ENCODE results near the gene RARB.

Gene RARB

GRCh38 chr3:25423780-25424588, 4.1 kb upstream of the RARB start:
- no peak for DNase-seq (ENCODE audit: low spot score)

GRCh38 chr3:25424614-25425013, 3.4 kb upstream of the RARB start:
- DNase-seq (ENCODE audit: low spot score), result no peak

DNA sequence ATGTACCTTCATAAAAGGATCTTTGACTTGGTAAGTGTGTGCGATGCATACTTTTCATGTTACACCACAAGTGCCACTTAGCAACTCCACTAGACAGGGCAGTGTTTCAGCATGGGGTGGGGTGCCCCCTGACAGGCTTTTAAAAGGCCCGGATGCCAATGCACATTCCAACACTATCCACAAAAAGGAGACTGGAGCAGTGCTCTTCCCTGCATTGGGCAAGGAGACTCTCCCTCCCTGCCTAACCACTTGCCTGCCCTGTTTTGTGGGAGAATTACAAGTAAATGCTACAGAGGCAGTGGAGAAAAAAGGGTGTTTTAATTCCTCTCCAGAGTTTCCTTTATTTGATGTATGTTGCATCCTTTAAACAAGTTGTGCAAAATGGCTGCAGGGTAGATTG, 1.7 kb upstream of the RARB start:
- DNase-seq (ENCODE audit: low spot score), result peak; percentile 33

- no peak for DNase-seq (ENCODE audit: low spot score)
Observed at GRCh38 chr3:25427155-25427554, 908 bp upstream of the RARB start.

GRCh38 chr3:25427563-25427941, 511 bp upstream of the RARB start:
- DNase-seq (ENCODE audit: low spot score), result no peak

GRCh38 chr3:25428789-25429335, 799 bp downstream of the RARB start:
- DNase-seq (ENCODE audit: low spot score), result no peak

- DNase-seq (ENCODE audit: low spot score), result no peak
Observed at GRCh38 chr3:25429361-25430286, 1.6 kb downstream of the RARB start.

DNA sequence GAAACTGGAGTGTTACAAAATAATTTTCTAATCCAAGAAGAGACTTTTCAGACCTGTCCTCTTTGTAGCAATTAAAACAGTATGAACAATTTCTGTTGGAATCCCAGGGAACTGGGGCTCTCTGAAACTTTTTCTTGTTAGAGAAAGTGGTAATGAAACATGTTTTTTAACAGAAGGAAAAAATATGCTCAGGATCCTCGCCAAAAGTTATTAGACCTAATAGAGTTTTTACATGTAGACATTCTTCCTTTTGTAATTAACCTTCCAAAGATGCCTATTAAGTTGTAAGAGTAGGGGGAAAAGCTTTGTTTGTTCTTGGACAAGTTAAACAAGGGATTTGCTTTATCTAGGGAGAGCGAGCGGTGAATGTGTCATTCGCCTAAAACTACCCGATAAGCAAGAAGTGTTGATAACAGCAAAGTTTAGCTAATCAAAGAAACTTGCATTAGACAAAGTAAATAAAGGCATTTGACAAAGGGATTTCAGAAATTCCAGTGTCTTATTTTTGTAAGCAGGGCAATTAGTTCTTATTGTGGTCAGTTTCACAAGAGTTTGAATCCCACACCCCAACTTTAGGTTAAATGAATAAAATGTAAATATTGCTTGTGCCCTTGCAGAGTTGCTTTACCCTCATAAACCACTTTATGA, 2.3 kb downstream of the RARB start:
- no peak for DNase-seq (ENCODE audit: low spot score)

- DNase-seq (ENCODE audit: low spot score), result no peak
Observed at GRCh38 chr3:25430935-25431770, 3.1 kb downstream of the RARB start.

DNA sequence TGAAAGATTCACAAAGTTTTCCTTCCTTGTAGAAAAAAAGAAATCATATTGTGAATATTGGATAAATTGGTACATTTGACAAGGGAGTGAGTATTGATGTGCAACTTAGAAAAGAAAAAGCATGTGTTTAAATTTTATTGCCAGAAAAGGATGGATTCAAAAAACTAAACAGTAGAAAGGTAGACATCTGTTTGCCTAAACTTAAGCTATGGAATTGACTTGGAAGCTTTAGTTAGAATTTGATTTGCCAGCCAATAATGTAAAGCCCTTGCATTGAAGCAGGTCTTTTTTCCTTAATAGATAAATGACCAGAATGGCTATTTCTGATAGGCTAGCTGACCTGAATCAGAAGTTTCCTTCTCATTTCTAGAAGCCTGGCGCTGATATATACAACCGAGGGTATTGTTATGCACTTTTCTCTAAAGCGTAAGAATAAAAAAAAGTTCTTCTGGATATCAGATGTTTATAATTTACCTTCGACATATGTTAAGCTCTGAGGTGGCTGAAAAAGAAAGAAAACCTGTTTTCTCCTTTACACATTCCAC, 4.2 kb downstream of the RARB start:
- no peak for DNase-seq (ENCODE audit: low spot score)

DNA sequence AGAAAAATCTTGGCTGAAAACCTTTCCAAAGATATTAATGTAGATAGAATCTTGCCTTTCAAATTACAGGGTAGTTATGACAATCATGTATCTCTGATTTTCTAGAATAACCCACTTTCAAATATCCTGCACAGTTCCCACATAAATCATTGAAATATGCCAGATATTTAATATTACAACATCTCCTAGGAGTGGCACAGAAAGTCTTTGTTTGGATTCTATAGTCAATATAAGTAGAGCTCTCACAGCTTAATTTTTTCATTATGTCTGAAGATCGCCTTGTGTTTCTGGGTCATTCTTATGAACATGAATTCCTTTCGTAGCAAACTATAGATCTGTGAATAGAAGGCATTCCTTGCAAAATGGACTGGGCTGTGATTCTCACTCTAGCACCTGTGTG, 5.0 kb downstream of the RARB start:
- no peak for DNase-seq (ENCODE audit: low spot score)

DNA sequence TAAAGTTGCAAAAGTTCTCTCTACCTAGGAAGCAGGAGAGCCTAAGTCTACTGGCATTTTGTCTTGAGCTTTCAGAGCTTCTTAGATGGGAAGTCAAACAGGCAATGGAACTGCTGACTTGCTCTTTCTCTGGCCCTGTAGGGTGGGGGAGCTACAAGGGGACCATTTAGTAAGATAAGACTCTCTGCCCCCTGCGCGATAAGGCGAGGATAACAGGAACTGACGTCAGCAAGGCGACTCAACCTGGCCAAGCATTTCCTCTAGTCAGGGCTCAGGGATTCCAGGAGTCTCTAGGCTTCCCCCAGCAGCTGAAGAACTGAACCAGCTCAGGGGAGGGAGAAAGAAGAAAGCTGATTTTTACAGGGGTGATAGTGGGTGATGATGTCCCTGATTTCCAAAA, 5.8 kb downstream of the RARB start:
- DNase-seq (ENCODE audit: low spot score), result no peak

- no peak for DNase-seq (ENCODE audit: low spot score)
Observed at GRCh38 chr3:25437953-25438352, 9.9 kb downstream of the RARB start.

DNA sequence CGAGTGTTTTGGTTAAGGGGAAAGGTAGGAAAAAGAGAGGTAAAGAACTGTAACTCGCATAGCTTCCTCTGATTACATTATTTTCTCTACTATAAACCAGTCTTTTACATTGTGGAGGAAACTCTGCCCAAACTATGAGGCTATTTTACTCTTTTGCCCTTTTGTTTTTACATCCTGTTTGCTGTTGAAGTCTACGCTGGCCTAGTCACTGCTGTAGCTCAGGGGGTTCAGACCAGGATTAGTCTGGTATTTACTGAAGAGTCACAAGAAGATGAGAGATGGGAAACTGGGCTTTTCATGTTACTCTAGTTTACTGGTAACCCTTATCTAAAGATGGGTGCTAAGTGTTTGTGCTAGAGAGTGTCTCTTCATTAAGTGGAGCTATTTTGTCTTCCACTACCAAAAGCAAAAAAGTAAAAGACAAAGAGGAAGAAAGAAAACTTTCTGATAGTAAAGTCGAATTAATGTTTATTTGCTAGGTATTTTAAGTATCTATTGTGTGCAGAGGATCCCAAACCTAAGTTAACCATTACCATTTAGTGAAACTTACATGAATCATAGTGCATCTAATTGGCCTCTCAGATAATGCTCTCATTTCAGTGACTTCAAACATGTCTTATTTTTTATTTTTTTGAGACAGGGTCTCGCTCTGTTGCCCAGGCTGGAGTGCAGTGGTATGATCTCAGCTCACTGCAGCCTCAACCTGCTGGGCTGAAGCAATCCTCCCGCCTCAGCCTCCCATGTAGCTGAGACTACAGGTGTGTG, 10.9 kb downstream of the RARB start:
- no peak for DNase-seq (ENCODE audit: low spot score)

GRCh38 chr3:25441234-25441856, 13.3 kb downstream of the RARB start:
- DNase-seq (ENCODE audit: low spot score), result no peak

DNA sequence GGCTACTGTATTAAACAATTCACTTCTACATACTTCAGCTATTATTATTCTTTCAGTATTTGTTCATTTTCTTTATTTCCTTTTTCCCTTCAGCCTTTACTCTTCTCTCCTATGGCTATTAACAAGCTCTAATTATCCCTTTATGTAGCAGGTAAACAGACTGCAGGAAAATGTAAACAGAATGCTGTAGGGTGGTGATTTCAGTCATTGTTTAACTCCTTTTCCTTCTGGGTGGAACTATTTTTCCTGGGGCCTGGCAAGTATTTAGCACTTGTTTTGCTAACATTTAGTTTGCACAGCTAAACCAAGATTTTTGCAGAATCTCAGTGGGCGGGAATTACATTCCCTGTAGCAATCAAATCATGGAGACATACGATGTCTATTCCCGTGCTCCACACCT, 14.4 kb downstream of the RARB start:
- no peak for DNase-seq (ENCODE audit: low spot score)

- DNase-seq (ENCODE audit: low spot score), result no peak
Observed at GRCh38 chr3:25444273-25444672, 16.2 kb downstream of the RARB start.

DNA sequence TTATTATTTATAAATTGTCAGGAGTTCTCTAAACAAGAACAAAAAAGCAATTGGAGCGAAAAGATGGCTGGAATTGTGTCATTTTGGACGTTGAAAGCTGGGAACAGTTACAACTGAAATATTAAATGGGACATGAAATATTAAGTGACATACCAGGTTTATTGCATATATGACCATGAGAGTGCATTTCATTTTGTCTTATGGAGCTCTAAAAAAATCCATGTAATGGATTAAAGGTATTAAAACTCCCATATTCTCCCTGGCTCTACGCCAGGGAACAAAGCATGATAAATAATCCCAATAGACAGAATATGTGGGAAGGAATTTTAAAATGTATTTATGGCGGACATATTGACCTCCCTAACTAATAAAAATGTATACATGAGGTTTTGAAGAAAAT, 17.7 kb downstream of the RARB start:
- DNase-seq (ENCODE audit: low spot score), result no peak

DNA sequence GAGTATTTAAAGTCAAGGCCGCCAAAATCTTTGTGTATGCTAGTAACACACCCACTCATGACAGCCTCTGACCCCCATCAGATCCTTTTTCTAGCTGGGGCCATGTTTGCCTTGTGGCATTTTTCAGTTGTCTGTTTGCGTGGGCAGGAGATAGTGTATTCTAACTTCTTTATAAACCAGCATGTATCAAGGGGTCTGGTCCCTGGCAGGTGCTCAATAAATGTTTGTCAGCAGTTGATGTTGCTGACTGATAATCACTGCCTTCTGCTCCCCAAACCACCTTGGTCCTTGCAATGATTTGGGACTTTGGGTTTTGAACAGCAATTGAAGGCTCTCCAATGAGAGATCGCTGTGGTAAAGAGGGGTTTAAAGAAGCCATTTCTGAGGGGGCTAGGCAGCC, 19.2 kb downstream of the RARB start:
- no peak for DNase-seq (ENCODE audit: low spot score)

DNA sequence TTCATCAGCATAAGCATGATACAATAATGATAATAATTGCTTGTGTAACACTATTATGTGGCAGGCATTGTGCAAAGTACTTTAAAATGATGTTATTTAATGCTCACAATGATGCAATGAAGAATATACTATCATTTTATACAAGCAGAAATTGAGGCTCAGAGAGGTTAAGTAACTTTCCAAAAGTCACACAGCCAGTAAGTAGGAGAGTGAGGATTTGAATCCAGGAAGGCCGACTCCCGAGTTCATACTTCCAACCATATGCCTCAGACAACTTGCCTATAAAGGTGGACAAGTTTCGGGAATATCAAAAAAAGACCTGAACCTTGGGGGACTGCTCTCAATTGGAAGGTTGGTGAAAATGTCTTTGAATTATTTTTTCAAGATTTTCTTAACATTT, 19.9 kb downstream of the RARB start:
- no peak for DNase-seq (ENCODE audit: low spot score)

Measured in SW480 (cell line).